KOPT-K1 (cell line): Measurements from ENCODE around the gene JADE1.
A peak's percentile ranks its signal among the peaks of the same experiment; 100 is the strongest.

ENCODE experiments used
- H3K27ac ChIP-seq: fragments of 200-600 bp; sonication (generic); 2 replicates; pipeline ENCODE4 v1.5.1; 2016; ENCODE audit warnings: antibody characterized with exemption, mild to moderate bottlenecking, low read depth, low read length; ENCODE audit not compliant: poor library complexity, severe bottlenecking
- H3K36me3 ChIP-seq: fragments of 200-600 bp; sonication (generic); 2 replicates; pipeline ENCODE4 v1.5.1; 2017; ENCODE audit warnings: antibody characterized with exemption, mild to moderate bottlenecking, low read length, moderate library complexity; ENCODE audit not compliant: insufficient read depth
- H3K9me3 ChIP-seq: fragments of 200-600 bp; sonication (generic); 2 replicates; pipeline ENCODE4 v1.5.1; 2017; ENCODE audit warnings: antibody characterized with exemption, low read length, mild to moderate bottlenecking; ENCODE audit not compliant: insufficient read depth, poor library complexity, severe bottlenecking

Gene JADE1

DNA sequence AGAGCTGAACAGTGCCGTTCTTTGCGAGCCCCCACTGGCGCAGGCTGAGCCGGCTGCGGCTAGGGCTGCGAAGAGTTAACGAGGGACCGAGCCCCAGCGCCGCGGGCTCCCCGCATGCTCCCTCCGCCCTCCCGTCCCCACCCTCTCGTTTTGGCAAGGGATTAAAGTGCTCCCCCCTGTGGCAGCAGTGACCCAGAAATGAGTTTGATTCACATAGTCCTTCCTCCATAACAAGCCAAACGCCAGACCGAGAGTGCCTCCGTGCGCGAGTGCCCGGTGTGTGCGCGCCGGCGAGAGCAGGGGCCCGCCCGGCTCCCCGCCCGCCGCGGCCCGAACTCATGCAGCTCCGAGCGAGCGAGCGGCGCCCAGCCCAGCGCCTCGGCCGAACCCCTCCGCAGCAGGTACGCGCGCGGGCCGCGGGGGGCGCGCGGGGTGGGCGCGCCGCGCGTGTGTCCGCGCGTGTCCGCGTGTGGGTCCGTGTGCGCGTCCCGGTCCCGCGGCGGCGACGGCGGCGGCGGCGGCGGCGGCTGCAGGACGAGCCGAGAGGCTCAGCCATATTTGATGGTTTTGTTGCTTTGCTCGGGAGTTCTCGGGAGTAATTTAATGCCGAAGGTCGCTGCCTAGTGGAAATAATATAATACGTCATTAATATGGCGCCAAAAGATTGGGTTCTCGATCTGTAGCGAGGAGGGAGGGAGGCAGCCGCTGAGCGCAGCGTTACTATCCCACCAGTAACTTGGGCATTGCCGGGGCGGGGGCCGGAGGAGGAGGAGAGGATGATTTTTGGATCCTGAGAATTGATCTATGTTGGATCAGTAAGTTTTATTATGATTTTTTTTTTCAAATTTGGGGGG is at the start of gene JADE1:
Gene JADE1 (plus strand): TSS at position 224 of the 854 bp plus-strand sequence. CDS start 22,059 bp downstream, outside the sequence.
- Histone ChIP-seq H3K9me3 (no peaks in the 10 kb centered on the region), H3K36me3 (no peaks in the 10 kb centered on the region), H3K27ac (peak within 1 kb of the TSS; percentile 100)

GRCh38 chr4:128766781-128767180 is 42.7 kb upstream of the JADE1 start:
- Histone ChIP-seq H3K27ac (no peak overlapping the region), H3K9me3 (no peaks in the 10 kb centered on the region), H3K36me3 (no peaks in the 10 kb centered on the region)

DNA sequence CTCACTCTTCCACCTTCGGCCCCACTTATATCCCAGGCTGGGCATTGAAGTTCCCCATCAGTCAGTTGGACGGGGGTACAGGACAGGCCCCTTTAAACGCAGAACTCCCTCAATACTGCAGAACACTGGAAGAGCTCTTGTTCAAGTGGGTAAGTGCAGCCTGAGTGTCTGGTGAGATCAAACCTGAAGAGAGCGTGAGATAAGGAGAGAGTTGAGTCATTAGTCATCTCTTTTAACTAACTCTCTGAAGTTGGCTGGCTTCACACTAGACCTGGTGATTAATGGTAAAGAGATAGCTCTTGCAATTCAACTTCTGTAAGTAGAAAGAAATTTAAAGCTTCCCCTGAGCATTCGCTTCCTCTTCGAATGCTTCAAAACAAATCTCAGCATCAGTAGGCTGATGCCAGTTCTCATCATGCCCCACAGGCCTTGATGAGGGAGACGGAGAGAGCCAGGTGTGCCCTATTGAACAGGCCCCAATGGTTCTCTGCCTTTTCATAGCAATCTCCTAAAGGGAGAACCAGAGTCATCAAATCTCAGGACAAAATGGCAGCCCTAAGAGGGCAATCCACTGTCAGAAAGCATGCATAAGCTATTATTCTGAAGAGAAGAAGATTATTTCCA is 41.0 kb upstream of the JADE1 start:
- no peak overlapping the region for H3K27ac ChIP-seq
- no peaks in the 10 kb centered on the region for H3K9me3 ChIP-seq
- H3K36me3 ChIP-seq: no peaks in the 10 kb centered on the region

GRCh38 chr4:128769011-128769410 is 40.5 kb upstream of the JADE1 start:
- no peaks in the 10 kb centered on the region for H3K9me3 ChIP-seq
- H3K36me3 ChIP-seq: no peaks in the 10 kb centered on the region
- no peak overlapping the region for H3K27ac ChIP-seq

- H3K9me3 ChIP-seq: no peaks in the 10 kb centered on the region
- H3K27ac ChIP-seq: no peak overlapping the region
- H3K36me3 ChIP-seq: no peaks in the 10 kb centered on the region
Observed at GRCh38 chr4:128770807-128771206, 38.7 kb upstream of the JADE1 start.

DNA sequence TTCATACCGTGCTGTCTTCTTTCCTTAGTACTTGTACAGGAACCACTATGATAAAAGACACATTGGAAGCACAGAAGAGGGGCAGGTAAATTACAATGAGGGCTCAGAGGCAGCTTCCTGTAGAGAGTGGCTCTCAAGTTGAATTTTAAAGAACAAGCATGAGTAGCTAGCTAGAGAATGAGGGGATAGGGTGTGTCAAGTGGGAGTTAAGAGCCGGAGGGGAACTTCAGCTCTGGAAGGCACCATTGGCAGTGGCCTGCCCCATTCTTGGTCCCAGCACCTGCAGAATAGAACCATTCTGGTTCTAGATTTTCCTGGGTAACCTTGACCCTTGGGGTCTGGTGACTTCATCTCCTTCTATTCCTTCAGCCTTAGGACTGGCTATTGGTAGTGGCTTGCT is 34.0 kb upstream of the JADE1 start:
- no peaks in the 10 kb centered on the region for H3K36me3 ChIP-seq
- H3K9me3 ChIP-seq: no peaks in the 10 kb centered on the region
- H3K27ac ChIP-seq: no peak overlapping the region

GRCh38 chr4:128775916-128776315 is 33.6 kb upstream of the JADE1 start:
- H3K36me3 ChIP-seq: no peaks in the 10 kb centered on the region
- H3K27ac ChIP-seq: no peak overlapping the region
- H3K9me3 ChIP-seq: no peaks in the 10 kb centered on the region

GRCh38 chr4:128776794-128777216 is 32.7 kb upstream of the JADE1 start:
- H3K36me3 ChIP-seq: no peaks in the 10 kb centered on the region
- no peaks in the 10 kb centered on the region for H3K9me3 ChIP-seq
- H3K27ac ChIP-seq: no peak overlapping the region

DNA sequence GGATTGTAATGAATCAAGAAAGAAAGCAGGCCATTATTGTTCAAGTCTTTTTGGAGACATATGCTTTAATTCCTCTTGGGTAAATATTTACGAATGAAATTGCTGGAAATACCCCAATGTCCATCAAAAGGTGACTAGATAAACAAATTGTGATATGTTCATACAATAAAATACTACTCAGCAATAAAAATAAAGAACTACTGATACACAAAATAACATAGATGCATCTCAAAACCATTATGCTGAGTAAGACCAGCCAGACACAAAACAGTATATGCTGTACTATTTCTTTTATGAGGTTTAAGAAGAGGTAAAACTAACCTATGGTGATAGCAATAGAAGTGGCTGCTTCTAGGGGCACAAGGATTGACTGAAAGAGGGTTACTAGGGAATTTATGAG is 28.8 kb upstream of the JADE1 start:
- Histone ChIP-seq H3K36me3 (no peaks in the 10 kb centered on the region), H3K9me3 (no peaks in the 10 kb centered on the region), H3K27ac (no peak overlapping the region)

GRCh38 chr4:128782076-128782715 is 27.3 kb upstream of the JADE1 start:
- Histone ChIP-seq H3K36me3 (no peaks in the 10 kb centered on the region), H3K27ac (no peak overlapping the region), H3K9me3 (no peaks in the 10 kb centered on the region)

GRCh38 chr4:128782875-128783614 is 26.5 kb upstream of the JADE1 start:
- Histone ChIP-seq H3K36me3 (no peaks in the 10 kb centered on the region), H3K9me3 (no peaks in the 10 kb centered on the region), H3K27ac (no peak overlapping the region)

GRCh38 chr4:128787509-128788311 is 21.8 kb upstream of the JADE1 start:
- Histone ChIP-seq H3K27ac (no peak overlapping the region), H3K9me3 (no peaks in the 10 kb centered on the region), H3K36me3 (no peaks in the 10 kb centered on the region)

DNA sequence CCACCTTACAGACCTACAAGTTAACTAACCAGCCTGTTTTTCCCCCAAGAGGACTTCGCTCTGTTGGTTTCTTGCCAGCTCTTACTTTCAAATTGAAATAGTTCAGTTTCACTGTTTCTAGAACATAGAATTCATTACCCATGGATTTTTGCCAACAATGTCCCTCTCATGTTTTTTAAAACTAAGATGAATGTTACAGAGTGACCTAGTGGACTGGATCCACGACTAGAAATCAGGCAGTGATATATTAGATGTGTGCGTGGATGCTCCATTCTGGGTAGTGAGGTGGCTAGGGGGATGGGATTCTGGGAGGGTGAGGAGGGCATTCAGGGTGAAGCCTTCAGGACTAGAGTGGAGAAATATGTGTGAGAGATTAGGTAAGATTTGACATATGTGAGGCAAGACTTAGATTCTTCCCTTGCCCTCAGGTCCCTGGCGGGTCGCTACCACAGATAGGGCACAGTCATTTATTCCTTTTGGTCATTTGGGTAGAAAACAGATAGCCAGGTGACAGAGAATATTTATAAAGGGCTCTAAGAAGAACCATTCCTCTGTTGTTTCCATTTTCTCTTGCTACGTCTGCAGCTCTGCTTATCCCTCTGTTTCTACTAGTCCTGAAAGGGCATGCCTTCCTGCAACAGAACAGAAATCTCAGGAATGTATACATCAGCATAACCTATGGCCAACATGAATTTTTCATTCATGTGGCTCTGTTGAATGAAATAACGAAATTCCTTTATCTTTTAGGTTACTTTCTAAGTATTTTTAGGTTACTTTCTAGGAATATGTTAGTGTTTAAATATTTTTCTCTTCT is 15.4 kb upstream of the JADE1 start:
- Histone ChIP-seq H3K27ac (no peak overlapping the region), H3K9me3 (no peaks in the 10 kb centered on the region), H3K36me3 (no peaks in the 10 kb centered on the region)

- Histone ChIP-seq H3K9me3 (no peaks in the 10 kb centered on the region), H3K36me3 (no peaks in the 10 kb centered on the region), H3K27ac (no peak overlapping the region)
Observed at GRCh38 chr4:128796934-128797333, 12.6 kb upstream of the JADE1 start.
